Upper lobe of left lung (tissue), 4 donors: ENCODE results near the gene SLC25A20.

Experiments used
- CTCF ChIP-seq, 6 experiments: fragments of 450-650 bp in 4 of 6; fragments of 200-600 bp in 2 of 6; sonication (generic) in 2 of 6; IDR thresholded peaks; one replicate each; pipeline ENCODE4 v1.5.1; 2016 to 2019; ENCODE audit warnings: antibody characterized with exemption in 6 of 6
- POLR2A ChIP-seq, 4 donors: fragments of 450-650 bp; IDR thresholded peaks; one replicate each; pipeline ENCODE4 v1.5.1; 2016 to 2017; ENCODE audit warnings: antibody characterized with exemption in 4 of 4, mild to moderate bottlenecking in 2 of 4

GRCh38 chr3:48915296-48915695, 16.6 kb upstream of the SLC25A20 start:
- TF ChIP-seq POLR2A (IDR thresholded peaks at IDR 0.05) = no peak
- TF ChIP-seq CTCF (IDR thresholded peaks at IDR 0.05) = no peak
